BJ (cell line): ENCODE results near the gene MPIG6B. TPM values are rescaled to one million over a fixed set of nuclear protein-coding genes. Genes with fewer than 3 reads are reported as not detected.
A peak's percentile ranks its signal among the peaks of the same experiment; 100 is the strongest.

Experiments
- CTCF ChIA-PET: fragments of 350-600 bp; formaldehyde crosslinking; extraction: SDS; loops from one replicate; lab custom pipeline; 2021; ENCODE audit warnings: antibody characterized with exemption, inconsistent platforms; lab: Yijun Ruan, JAX
- POLR2A ChIA-PET: fragments of 300-600 bp; sonication (Branson Sonifier 250); formaldehyde crosslinking; extraction: SDS; loops from one replicate; lab custom pipeline; 2021; ENCODE audit warnings: antibody characterized with exemption; lab: Charles Lee
- DNase-seq: peaks from one replicate; pipeline ENCODE4 v3.0.0-alpha.2; 2011; ENCODE audit warnings: low read depth
- H3K27me3 ChIP-seq: 2 replicates; pipeline ENCODE4 v1.6.0; 2011; ENCODE audit warnings: low read length; ENCODE audit not compliant: control insufficient read depth, insufficient read depth
- H3K36me3 ChIP-seq: 2 replicates; pipeline ENCODE4 v1.5.1; 2011; ENCODE audit warnings: low read length; ENCODE audit not compliant: control insufficient read depth, insufficient read depth
- H3K4me3 ChIP-seq: 2 replicates; pipeline ENCODE4 v1.5.1; 2011; ENCODE audit warnings: low read depth, mild to moderate bottlenecking, control low read depth, low read length
- CTCF ChIP-seq: IDR thresholded peaks from 2 replicates; pipeline ENCODE4 v1.5.1; 2011; ENCODE audit warnings: low read depth, mild to moderate bottlenecking, control low read depth, inconsistent platforms, low read length, moderate library complexity; ENCODE audit not compliant: insufficient read depth
- polyA plus RNA-seq: library from polyadenylated mRNA; depleted of rRNA; stranded (reverse); fragments of >200 nt; gene quantifications from 2 replicates; pipeline ENCODE4 v1.2.3, GENCODE V29; 2011

Gene MPIG6B
- polyA plus RNA-seq, 1 experiment, result not detected

GRCh38 chr6:31697555-31697954 is 25.6 kb upstream of the MPIG6B start:
- no peak for TF ChIP-seq CTCF
- ChIA-PET CTCF (no interaction called here), POLR2A (no interaction called here)
- DNase-seq, result no peak
- H3K4me3 ChIP-seq, result no peak overlapping the region
- peaks cover 18% of the 10 kb centered on the region for H3K36me3 ChIP-seq
- no peaks in the 10 kb centered on the region for H3K27me3 ChIP-seq

DNA sequence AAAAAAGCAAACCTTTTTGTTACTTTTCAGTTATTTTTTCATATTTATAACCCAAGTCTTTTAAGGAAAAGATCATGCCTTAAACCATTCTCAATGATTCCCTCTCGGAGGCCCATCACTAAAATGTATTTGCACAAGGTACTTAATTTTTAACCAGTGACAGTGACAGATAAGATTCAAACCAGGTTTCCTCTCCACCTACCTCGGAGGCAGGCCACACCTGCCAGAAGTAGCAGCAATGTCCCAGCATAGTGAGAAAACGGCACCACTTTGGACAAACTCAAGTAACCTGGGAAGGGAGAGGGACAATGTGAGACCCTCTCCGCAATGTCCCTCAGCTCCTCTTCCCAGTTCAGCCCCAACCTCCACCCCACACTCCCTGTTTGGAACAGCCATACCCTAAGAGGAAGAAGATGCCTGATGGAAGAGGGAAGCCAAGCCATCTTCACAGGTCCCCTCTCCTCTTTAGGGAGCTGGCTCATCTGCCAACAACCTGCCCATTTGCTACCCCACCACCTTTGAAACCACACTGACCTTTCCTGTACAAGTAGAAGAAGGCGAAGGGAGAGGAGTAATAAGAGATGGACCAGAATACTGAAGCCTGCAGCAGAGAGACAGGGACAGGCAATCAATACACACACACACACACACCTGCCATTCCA is 22.3 kb upstream of the MPIG6B start:
- ChIA-PET POLR2A (no interaction called here), CTCF (interaction anchor here (0.5 to 2.0 kb wide), 2 partner anchors 69 to 88 kb away, joined by 3 to 5 read pairs; no protein-coding TSS in a partner anchor)
- no peak for TF ChIP-seq CTCF
- no peak for DNase-seq
- no peak overlapping the region for H3K4me3 ChIP-seq
- peaks cover 3% of the 10 kb centered on the region; the same call in 1 of the 2 replicates for H3K36me3 ChIP-seq
- H3K27me3 ChIP-seq, result no peaks in the 10 kb centered on the region

DNA sequence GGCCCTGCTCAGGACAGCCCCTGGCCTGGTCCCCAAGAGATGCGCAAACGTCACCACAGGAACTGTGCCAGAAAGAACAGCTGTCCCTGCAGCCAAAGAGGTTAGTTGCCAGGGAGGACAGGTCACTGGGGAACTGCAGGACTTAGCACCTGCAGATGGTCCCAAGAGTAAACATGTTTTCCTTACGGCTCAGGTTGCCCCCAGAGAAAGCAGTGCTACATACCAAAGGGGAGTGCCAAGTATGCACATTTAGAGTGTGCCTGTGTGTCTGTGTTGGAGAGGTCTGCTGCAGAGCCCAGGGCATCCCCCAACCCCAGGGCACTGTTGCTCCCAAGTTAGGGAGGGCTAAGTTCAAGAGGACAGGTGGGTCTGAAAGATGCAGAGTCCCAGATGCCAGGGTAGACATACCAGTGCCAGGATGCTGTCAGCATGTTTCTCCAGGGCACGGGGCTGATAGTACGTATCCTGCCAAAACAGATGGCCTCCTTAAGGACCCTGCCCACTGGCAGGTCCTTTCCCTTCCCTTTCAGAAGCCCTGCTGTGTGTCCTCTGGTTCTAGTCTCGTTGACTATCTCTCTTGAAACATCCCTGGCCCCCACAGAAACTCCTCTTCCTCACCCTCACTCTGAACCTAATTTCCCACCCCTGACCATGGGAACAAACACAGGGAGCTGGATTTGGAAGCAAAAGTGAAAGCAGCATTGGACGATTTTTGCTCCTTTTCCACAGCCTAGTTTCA is 21.3 kb upstream of the MPIG6B start:
- no peak for DNase-seq
- ChIA-PET POLR2A (interaction anchor here (0.7 kb wide), 1 partner anchor 61 kb away, joined by 4 read pairs; no protein-coding TSS in a partner anchor), CTCF (interaction anchor here (1.1 to 1.9 kb wide), 2 partner anchors 12 to 188 kb away, joined by 3 to 4 read pairs; no protein-coding TSS in a partner anchor)
- peak overlapping the region; percentile 62 for H3K4me3 ChIP-seq
- no peaks in the 10 kb centered on the region for H3K27me3 ChIP-seq
- no peak for TF ChIP-seq CTCF
- H3K36me3 ChIP-seq, result peaks cover 1% of the 10 kb centered on the region; the same call in 1 of the 2 replicates

DNA sequence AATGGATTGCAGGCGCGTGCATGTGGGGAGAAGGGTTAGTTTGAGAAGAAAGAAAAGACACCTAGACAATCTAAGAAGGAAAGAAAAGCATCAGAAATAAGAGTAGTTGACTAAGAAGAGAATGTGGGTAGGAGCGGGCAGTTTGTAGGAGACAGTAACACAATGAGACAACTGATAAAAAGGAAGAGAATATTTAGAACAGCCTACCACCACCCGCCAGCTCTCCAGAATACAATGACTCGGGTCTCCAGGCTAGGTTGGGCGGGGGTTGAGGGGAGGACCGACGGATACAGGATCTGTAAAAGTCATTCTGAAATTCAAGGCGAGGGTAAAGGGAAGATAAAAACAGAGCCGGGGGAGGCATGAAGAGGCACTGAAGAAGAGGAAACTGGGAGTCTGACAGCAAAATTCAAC is 20.8 kb upstream of the MPIG6B start:
- POLR2A ChIA-PET, result interaction anchor here (0.7 kb wide), 1 partner anchor 62 kb away, joined by 4 read pairs; no protein-coding TSS in a partner anchor
- peaks cover 1% of the 10 kb centered on the region; the same call in 1 of the 2 replicates for H3K36me3 ChIP-seq
- DNase-seq, result no peak
- CTCF ChIA-PET, result interaction anchor here (1.1 to 1.9 kb wide), 2 partner anchors 13 to 187 kb away, joined by 3 to 4 read pairs; no protein-coding TSS in a partner anchor
- H3K27me3 ChIP-seq, result no peaks in the 10 kb centered on the region
- peak overlapping the region; percentile 62 for H3K4me3 ChIP-seq
- no peak for TF ChIP-seq CTCF
